GM21515 (cell line): ENCODE results near the gene SCML2.
"Not testable (repeated sequence)": the region's sequence is repeated elsewhere in the genome, so short reads cannot be mapped to it uniquely, and the experiment has no call there.

Experiments
- ATAC-seq: cut with Tn5 transposase; IDR thresholded peaks from one replicate; pipeline ENCODE4 v1.9.1; 2021; ENCODE audit not compliant: unreplicated experiment

The SCML2 gene

GRCh38 chrX:18271725-18272124 is 82.8 kb downstream of the SCML2 start:
- no peak for ATAC-seq

GRCh38 chrX:18271309-18271708 is 83.2 kb downstream of the SCML2 start:
- no peak for ATAC-seq

GRCh38 chrX:18255059-18255458 is 99.4 kb downstream of the SCML2 start:
- ATAC-seq, result no peak

GRCh38 chrX:18252644-18253359 is 101.7 kb downstream of the SCML2 start:
- ATAC-seq, result no peak

- ATAC-seq, result not testable (repeated sequence)
These were observed 124.8 kb downstream of the SCML2 start for GRCh38 chrX:18229646-18230045.

GRCh38 chrX:18228069-18228468 is 126.4 kb downstream of the SCML2 start:
- ATAC-seq, result no peak

GRCh38 chrX:18227458-18227857 is 127.0 kb downstream of the SCML2 start:
- no peak for ATAC-seq

GRCh38 chrX:18220786-18221185 is 133.7 kb downstream of the SCML2 start, which contains the start of gene BEND2:
Gene BEND2 (minus strand): TSS chrX:18220886. CDS start chrX:18220750, 136 bp downstream.
- no peak for ATAC-seq

GRCh38 chrX:18210470-18210869 is 144.0 kb downstream of the SCML2 start:
- no peak for ATAC-seq

GRCh38 chrX:18206657-18207056 is 147.8 kb downstream of the SCML2 start:
- ATAC-seq, result no peak

GRCh38 chrX:18203631-18204030 is 150.9 kb downstream of the SCML2 start:
- ATAC-seq, result no peak

- no peak for ATAC-seq
These were observed 159.8 kb downstream of the SCML2 start for GRCh38 chrX:18194688-18195087.
